H1 (cell line): Measurements from ENCODE around the gene TP63. TPM values are rescaled to one million over a fixed set of nuclear protein-coding genes. Genes with fewer than 3 reads are reported as not detected.

Experiments used
- ASH2L ChIP-seq: fragments of 200-600, 300-600 bp; sonication (generic); IDR thresholded peaks from one replicate; pipeline ENCODE4 v1.7.1; 2017; ENCODE audit warnings: low read length
- BACH1 ChIP-seq: IDR thresholded peaks from 2 replicates; pipeline ENCODE4 v1.6.1; 2012; ENCODE audit warnings: low read length, improper control_type of control experiment
- CEBPB ChIP-seq: IDR thresholded peaks from 2 replicates; pipeline ENCODE4 v1.6.1; 2012; ENCODE audit warnings: low read depth, low read length
- CHD7 ChIP-seq: fragments of 300-600 bp; sonication (generic); IDR thresholded peaks from 2 replicates; pipeline ENCODE4 v1.7.1; 2012; ENCODE audit warnings: low read length, moderate library complexity, mild to moderate bottlenecking, inconsistent platforms; ENCODE audit not compliant: insufficient replicate concordance
- EZH2 ChIP-seq: fragments of 200-600 bp; sonication (generic); IDR thresholded peaks from 2 replicates; pipeline ENCODE4 v1.7.1; 2012; ENCODE audit warnings: low read depth, mild to moderate bottlenecking, moderate library complexity, low read length, inconsistent platforms; ENCODE audit not compliant: severe bottlenecking
- HDAC2 ChIP-seq, 2 experiments: fragments of 300-600 bp in 1 of 2; sonication (generic) in 1 of 2; IDR thresholded peaks; 2 replicates each; pipeline ENCODE4 v1.6.1; 2011 to 2012; ENCODE audit warnings: low read depth in 2 of 2, low read length in 2 of 2, mild to moderate bottlenecking in 2 of 2, moderate library complexity in 2 of 2, borderline replicate concordance in 1 of 2, inconsistent platforms in 1 of 2
- KDM1A ChIP-seq: fragments of 200-600, 300-600 bp; sonication (generic); IDR thresholded peaks from 2 replicates; pipeline ENCODE4 v1.7.1; 2016; ENCODE audit warnings: mild to moderate bottlenecking, low read length, borderline replicate concordance
- POU5F1 ChIP-seq: IDR thresholded peaks from 2 replicates; pipeline ENCODE4 v1.6.1; 2011; ENCODE audit warnings: low read depth, mild to moderate bottlenecking, low read length, moderate library complexity
- RXRA ChIP-seq: IDR thresholded peaks from 2 replicates; pipeline ENCODE4 v1.6.1; 2011; ENCODE audit warnings: low read depth, mild to moderate bottlenecking, low read length, moderate library complexity; ENCODE audit not compliant: insufficient read depth
- SIRT6 ChIP-seq: IDR thresholded peaks from one replicate; pipeline ENCODE4 v1.7.1; 2012; ENCODE audit warnings: low read length, inconsistent platforms
- YY1 ChIP-seq: IDR thresholded peaks from 2 replicates; pipeline ENCODE4 v1.6.1; 2011; ENCODE audit warnings: low read depth, mild to moderate bottlenecking, low read length
- polyA plus RNA-seq, 7 experiments: library from polyadenylated mRNA; depleted of rRNA in 3 of 7; stranded (reverse) in 5 of 7; unstranded in 2 of 7; fragments of >200 nt in 5 of 7; fragments of 200-250 nt in 2 of 7; gene quantifications; 1 replicate in 5 of 7; 2 replicates in 1 of 7; 4 replicates in 1 of 7; pipeline versions ENCODE4 v1.2.1 to v1.2.3, GENCODE V29; 2011 to 2013; ENCODE audit warnings: missing spikeins in 2 of 7, mixed read lengths in 2 of 7
- total RNA-seq: library from RNA; stranded (reverse); fragmentation: NEBNext Ultra II Directional; extraction: Animal tissue kit (Norgen Biotek cat#: 25700); gene quantifications from 2 replicates; pipeline ENCODE4 v1.2.1, GENCODE V29; 2021

The TP63 gene
- total and polyA plus RNA-seq, 2 of the 8 experiments (the other 6 are each of a cell fraction or from before 2014, with no cell fraction given), result not detected

GRCh38 chr3:189790658-189791057 lies 159.5 kb downstream of the TP63 start (continued):
- TF ChIP-seq CHD7 (no peak), SIRT6 (no peak), KDM1A (no peak), HDAC2 (IDR thresholded peaks at IDR 0.05; ENCODE audit: borderline replicate concordance in 1 of 2, low read depth in 2 of 2, low read length in 2 of 2) (no peak), YY1 (no peak), ASH2L (no peak), CEBPB (no peak), BACH1 (no peak), EZH2 (no peak), RXRA (no peak), POU5F1 (no peak)
